T follicular helper cell (primary cell): ENCODE results near the gene KRTAP12-1.

Experiments used
- DNase-seq: peaks from one replicate; pipeline ENCODE4 v3.0.0-alpha.2; 2020; ENCODE audit warnings: low read depth

The KRTAP12-1 gene

DNA sequence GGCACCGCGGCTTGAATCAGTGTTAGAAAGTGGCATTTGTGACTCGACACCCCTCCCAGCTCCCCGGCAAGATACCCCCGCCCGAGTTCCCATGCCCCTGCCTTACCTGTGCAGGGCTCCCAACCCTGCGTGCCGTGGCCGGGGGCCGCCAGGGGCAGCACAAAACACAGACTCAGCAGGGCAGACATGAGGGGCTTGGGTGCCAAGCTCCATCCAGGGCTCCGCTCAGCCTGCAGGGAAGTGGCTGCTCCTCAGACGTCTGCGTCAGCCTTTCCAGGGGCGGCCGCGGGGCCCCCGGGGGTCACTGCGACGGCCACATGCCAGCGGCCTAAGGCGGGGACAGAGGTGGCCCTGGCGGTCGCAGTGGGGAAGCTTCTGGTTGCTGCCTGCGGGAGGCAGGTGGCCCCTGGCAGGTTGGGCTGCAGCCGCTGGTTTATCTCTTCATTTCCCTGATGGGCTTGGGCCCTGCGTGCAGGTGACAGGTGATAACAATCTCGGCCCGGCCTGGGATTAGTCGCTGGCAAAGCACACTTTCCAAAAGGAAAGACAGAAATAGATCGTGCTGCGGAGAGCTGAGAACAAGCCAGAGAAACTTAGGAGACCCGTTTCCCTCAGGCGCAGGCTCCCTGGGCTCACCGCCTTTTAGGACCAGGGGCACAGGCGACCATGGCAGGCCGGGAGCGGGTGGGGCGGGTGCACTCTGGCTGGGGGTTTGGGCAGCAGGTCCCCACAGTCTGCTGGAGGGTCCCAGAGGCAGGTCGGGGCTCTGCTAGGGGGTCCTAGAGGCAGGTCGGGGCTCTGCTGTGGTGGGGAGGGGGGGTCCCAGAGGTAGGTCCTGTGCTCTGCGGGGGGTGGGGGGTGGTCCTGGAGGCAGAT, 29.6 kb upstream of the KRTAP12-1 start, which contains the start of gene TSPEAR:
Gene TSPEAR (minus strand): TSS at position 246 of the 876 bp plus-strand sequence. CDS start 58 bp downstream, at position 188.
- DNase-seq = no peak

DNA sequence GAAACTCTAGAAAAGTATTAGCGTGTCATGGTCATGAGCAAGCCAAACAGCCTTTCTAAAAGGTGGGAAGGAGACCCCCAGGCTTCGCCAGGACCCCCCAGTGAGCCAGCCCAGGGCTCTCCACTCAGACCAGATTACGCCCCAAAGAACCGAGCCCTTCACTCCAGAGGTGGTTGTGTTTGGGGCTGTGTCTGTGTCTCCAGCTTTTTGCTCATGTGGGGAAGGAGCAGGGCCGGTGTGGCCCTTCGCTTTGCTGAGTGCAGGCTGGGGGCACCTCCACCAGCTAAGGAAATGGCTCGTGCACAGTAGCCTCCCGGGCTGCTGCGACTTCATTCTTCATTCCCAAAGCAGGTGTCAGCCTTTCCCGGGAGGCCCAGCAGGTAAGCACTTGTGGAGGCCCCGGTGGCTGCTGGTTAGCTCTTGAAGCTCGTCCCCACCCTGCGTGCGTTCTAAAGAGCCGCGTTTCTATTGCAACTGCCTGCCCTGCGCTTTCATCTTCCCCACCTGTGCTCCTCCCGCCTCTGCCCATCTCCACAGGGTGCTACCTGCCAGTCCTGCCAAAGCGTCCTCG, 28.9 kb upstream of the KRTAP12-1 start:
- no peak for DNase-seq

DNA sequence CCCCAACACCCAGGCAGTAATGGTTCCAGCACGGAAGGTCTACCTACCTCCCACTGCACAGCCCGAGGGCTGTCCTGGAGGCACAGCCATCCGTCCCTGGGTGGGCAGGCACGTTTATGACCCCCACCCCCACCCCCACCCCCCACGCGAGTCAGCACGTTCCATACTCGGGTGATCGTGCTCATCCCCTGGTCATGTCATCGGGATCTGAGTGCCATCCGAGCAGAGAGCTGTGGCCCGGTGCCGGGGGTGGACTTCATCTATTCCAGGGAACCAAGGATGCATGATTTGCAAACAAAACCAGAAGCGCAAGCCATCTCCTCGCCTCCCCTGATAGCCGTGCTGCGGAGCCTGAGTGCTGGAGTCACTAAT, 28.3 kb upstream of the KRTAP12-1 start:
- no peak for DNase-seq

DNA sequence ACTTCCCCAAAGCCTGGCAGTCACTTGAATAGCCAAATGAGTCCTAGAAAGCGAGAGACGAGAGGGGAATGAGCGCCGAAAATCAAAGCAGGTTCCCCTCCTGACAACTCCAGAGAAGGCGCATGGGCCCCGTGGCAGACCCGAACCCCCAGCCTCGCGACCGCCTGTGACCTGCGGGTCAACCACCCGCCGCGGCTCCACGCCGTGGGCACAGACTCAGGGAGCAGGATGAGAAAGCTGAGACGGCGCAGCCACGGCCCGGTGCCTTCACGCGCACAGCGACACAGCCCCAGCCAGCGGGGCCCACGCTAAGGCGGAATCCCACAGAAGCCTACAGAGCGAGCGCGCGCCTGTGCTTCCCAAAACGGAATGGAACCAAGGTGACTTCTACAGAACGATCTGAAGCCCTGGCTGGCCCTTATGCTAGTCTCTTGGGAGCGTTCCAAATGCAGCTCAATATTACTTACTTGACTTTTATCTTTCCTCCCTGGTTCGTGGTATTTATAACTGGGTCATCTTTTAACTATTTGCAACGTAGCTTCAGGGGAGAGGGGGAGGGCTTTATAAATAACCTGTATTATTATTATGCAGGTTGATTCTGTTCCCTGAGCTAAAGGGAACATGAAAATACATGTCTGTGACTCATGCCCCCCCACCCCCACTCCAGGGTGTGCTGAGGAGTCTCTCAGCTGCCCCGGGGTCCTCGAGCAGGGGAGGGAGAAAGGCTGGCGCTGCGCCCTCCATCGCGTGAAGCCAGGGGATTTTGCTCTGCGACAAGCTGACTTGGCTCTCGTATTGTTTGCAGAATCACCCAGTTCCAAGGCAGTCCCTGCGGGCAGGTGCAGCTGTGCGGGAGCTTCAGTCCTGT, 27.7 kb upstream of the KRTAP12-1 start:
- no peak for DNase-seq

- DNase-seq = no peak
Measured at GRCh38 chr21:44708866-44709425, 27.0 kb upstream of the KRTAP12-1 start.

DNA sequence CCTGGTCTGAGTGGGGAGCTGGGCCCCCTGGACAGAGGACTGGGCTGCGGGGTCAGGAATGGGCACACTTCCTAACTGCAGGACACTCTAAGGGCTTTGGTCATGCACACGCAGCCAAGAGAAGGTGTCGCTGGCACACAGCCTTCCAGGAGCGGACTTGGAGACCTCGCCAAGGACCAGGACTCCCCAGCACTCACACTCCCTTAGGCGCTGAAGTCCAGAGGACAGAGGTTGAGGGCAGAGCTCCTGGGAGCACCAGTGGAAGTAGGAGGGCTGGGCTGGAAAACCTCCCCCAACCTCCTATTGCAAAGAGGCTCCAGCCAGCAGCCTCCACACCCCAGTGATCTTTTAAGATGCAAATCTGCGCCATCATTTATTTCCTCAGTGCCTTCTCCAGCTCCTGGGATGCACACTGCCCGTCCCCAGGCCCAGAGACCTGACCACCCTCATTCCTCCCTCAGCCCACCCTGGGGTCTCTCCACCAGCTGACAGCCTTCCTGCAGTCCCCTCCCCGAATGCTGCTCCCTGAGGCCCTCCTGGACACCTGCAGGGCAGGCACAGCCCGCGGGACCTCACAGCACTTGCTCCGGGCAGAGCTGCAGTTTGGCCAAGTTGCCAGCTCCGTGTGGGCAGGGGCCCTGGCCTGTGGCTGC, 26.4 kb upstream of the KRTAP12-1 start:
- no peak for DNase-seq

DNA sequence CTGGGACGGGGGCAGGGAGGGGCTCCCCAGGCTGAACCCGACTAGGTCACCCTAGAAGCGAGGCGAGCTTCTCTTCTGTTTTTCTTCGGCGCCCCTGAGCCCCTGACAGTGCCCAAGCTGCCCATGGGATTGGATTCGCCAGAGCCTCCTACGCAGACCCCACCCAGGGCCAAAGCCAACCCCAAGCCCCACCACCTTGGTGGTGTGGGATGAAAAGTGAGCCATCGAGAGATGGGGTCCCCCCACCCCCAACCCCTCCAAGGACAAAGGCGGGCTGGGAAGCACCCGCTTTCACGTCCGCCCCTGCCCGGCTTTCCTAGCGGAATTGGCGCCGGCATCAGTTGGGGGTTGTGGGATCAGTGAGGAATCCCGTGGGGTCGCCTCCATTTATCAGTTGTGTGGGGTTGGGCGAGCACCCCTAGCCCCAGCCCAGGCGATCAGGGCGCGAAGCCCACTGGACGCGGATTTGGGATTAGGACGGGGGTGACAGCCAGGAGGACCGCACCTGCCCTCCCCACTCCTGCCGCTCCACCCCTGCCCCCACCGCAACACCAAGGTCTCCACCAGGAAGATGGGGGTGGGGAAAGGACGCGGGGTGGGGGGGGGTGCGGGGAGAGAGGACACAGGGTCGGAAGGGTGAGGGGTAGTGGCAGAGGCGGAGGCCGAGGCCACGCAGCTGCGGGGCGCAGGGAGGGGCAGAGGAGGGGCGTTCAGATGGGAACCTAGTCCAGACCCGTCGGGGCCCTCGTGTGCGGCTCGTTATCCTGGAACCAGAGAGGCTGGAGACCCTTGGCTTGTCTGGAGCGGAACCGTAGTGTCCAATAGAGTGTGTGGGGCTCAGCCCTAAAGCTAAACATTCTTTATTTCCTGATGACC, 25.0 kb upstream of the KRTAP12-1 start:
- no peak for DNase-seq

- no peak for DNase-seq
Measured at GRCh38 chr21:44706026-44706705, 24.2 kb upstream of the KRTAP12-1 start.

DNA sequence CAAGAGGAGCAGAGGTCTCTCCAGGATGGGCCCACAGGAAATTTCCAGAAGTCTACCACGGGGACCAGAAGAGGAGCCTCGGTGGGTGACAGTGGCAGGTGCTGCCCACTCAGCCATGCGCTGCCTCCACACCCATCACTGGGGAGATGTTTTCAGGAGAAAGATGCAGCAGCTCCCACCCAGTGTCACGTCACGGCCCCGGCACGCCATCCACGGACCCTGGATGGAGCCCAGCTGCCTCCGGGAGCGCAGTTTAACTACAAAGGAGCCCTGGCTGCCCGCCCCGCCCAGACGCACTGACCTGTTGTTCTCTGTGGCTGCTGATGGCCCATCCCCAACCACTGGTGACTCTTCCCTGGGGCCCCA, 22.7 kb upstream of the KRTAP12-1 start:
- DNase-seq = no peak

GRCh38 chr21:44703731-44704635, 22.0 kb upstream of the KRTAP12-1 start:
- no peak for DNase-seq

GRCh38 chr21:44702973-44703730, 21.2 kb upstream of the KRTAP12-1 start:
- DNase-seq = no peak

GRCh38 chr21:44702111-44702972, 20.4 kb upstream of the KRTAP12-1 start:
- DNase-seq = no peak

DNA sequence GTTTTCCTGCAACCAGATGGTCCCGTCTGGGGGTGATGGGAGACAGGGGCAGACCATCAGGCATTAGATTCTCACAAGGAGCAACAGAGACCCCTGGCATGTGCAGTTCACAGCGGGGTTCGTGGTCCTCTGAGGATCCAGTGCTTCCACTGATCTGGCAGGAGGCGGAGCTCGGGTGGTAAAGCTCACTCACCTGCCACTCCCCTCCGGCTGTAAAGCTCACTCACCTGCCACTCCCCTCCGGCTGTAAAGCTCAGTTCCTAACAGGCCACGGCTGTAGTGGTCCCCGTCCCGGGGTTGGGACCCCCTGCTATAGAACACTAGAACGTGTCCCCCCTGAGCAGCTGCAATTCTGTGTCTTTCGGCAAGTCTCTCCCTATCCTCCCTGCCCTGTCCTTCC, 19.6 kb upstream of the KRTAP12-1 start:
- no peak for DNase-seq

DNA sequence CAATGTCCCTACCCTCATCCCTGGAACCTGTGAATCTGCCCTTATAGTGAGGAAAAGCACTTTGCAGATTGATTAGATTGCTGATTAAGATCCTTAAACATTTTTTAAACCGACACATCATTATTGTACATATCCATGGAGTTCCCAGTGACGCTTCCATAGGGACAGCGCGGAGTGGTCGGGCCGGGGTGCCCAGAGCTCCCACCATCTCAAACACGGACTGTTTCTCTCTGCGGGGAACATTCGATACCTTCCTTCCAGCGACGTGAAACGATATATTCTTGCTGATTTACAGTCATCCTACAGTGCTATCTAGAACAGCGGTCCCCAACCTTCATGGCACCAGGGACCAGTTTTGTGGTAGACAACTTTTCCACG, 19.0 kb upstream of the KRTAP12-1 start:
- no peak for DNase-seq

DNA sequence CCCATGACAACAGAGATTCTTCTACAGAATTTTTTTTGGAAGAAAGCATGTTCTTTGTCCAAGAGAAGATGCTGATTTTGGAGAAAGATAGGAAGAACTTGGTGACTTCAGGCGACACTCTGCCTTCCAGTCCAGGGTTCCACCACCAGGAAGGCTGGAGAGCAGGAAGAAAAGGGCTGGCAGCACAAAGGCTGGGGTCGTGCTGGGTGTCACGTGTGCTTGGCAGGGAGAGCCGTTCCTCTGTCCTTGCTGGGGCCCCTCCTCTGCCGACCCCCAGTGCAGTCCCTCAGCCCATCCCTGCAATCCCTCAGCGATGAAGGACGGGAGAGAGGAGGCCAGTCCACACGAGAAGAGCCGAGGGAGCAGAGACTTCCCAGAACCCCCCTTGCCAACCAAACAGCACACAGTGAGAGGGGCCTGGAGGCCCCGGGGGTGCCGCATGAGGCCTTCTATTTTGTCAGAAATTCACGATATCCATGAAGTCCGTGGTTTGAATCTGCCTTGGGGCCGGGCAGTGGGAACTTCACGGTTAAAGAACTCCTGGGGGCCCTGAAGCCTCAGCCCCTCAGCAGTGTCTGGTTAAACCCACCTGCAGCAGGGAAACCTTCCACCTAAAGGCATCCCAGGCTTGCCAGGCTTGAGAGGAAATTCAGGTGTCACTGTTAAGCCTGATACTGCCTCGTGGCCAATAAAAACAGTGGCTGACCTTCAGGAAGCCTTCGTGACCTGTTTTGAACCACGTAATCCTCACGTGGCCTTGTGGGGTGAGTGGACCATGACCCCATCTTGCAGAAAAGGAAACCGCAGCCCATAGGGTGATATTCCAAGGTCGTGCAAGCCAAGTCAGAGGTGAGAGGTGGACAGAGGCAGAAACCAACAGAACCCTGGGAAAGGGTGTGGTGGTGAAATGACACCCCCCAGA, 18.4 kb upstream of the KRTAP12-1 start:
- no peak for DNase-seq

- no peak for DNase-seq
Measured at GRCh38 chr21:44699502-44700001, 17.6 kb upstream of the KRTAP12-1 start.
